GM18498 (cell line): Measurements from ENCODE around the gene PPEF1.

ENCODE experiments used
- ATAC-seq: cut with Tn5 transposase; IDR thresholded peaks from one replicate; pipeline ENCODE4 v1.9.1; 2021; ENCODE audit warnings: mild to moderate bottlenecking, moderate library complexity; ENCODE audit not compliant: unreplicated experiment

The PPEF1 gene

GRCh38 chrX:18875256-18875878, 167.9 kb downstream of the PPEF1 start:
- ATAC-seq: no peak

- no peak for ATAC-seq
Measured at GRCh38 chrX:18877469-18877868, 170.0 kb downstream of the PPEF1 start.
